Measurements from ENCODE around the gene ZNF823. TPM values are rescaled to one million over a fixed set of nuclear protein-coding genes. Genes with fewer than 3 reads are reported as not detected.
"Not testable (repeated sequence)": the region's sequence is repeated elsewhere in the genome, so short reads cannot be mapped to it uniquely, and the experiment has no call there.

The ZNF823 gene
- polyA plus RNA-seq, 3 donors from 2014 or later: 1.7 to 5.0 (median 2.4) TPM

DNA sequence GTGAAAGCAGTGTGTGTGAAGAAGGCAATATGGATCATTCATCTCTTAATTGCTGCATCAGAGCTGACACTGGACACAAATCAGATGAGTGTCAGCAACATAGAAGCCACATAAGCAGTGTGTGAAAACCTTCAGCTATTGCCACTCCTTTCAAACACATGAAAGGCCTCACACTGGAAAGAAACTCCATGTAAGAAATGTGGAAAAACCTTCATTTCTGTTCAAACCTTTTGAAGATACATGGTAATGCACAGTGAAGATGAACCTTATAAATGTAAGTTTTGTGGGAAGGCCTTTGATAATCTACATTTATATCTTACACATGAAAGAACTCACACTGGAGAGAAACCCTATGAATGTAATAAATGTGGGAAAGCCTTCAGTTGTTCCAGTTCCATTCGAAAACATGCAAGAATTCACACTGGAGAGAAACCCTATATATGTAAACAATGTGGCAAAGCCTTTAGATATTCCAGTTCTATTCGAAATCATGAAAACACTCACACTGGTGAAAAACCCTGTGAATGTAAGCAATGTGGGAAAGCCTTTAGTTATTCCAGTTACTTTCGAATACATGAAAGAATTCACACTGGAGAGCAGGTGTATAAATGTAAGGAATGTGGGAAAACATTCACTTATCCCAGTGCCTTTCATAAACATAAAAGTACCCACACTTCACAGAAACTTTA, 53.6 kb downstream of the ZNF823 start:
- Mint-ChIP-seq H3K27me3 (ENCODE audit: low read depth in 3 of 3) (peaks cover 0 to 2% (median 0%) of the 10 kb centered on the region in 3 donors), H3K27ac (no peak overlapping the region), H3K4me3 (no peak overlapping the region), H3K9me3 (peaks cover 8 to 39% (median 23%) of the 10 kb centered on the region in 6 donors), H3K4me1 (no peaks in the 10 kb centered on the region), H3K36me3 (peaks cover 5 to 12% (median 11%) of the 10 kb centered on the region in 3 donors)
- DNase-seq: no peak

- H3K4me1 Mint-ChIP-seq: no peaks in the 10 kb centered on the region
- no peak for DNase-seq
- H3K4me3 Mint-ChIP-seq: no peak overlapping the region
- H3K9me3 Mint-ChIP-seq: peaks cover 11 to 38% (median 23%) of the 10 kb centered on the region in 6 donors
- peaks cover 2 to 11% (median 4%) of the 10 kb centered on the region in 3 donors for H3K27me3 Mint-ChIP-seq (ENCODE audit: low read depth in 3 of 3)
- no peak overlapping the region for H3K27ac Mint-ChIP-seq
- peaks cover 5 to 11% (median 6%) of the 10 kb centered on the region in 3 donors for H3K36me3 Mint-ChIP-seq
Observed at GRCh38 chr19:11680689-11681302, 58.0 kb downstream of the ZNF823 start.

DNA sequence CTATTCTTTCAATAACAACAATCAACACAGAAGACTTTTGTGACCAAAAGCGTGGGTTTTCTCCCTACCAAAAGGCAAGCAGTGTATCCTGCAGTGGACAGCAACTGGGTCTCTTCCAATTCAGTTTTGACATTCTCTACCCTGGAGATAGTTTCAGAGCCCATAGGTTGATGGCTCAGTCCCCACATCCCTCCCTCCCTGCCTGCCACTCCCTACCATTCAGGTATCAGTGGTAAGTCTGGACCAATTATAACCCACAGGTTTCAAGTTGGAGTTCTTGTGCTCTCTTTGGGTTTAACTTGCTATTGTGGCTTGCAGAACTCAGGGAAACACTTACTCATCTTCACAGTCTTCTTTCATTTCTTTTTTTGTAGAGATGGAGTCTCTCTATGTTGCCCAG, 60.2 kb downstream of the ZNF823 start:
- Mint-ChIP-seq H3K27me3 (ENCODE audit: low read depth in 3 of 3) (peaks cover 2 to 16% (median 5%) of the 10 kb centered on the region in 3 donors), H3K36me3 (peaks cover 0 to 3% (median 0%) of the 10 kb centered on the region in 3 donors), H3K4me1 (peaks cover 5 to 6% of the 10 kb centered on the region in 2 donors), H3K27ac (no peak overlapping the region), H3K9me3 (peaks cover 4 to 24% (median 14%) of the 10 kb centered on the region in 6 donors), H3K4me3 (no peak overlapping the region)
- no peak for DNase-seq

DNA sequence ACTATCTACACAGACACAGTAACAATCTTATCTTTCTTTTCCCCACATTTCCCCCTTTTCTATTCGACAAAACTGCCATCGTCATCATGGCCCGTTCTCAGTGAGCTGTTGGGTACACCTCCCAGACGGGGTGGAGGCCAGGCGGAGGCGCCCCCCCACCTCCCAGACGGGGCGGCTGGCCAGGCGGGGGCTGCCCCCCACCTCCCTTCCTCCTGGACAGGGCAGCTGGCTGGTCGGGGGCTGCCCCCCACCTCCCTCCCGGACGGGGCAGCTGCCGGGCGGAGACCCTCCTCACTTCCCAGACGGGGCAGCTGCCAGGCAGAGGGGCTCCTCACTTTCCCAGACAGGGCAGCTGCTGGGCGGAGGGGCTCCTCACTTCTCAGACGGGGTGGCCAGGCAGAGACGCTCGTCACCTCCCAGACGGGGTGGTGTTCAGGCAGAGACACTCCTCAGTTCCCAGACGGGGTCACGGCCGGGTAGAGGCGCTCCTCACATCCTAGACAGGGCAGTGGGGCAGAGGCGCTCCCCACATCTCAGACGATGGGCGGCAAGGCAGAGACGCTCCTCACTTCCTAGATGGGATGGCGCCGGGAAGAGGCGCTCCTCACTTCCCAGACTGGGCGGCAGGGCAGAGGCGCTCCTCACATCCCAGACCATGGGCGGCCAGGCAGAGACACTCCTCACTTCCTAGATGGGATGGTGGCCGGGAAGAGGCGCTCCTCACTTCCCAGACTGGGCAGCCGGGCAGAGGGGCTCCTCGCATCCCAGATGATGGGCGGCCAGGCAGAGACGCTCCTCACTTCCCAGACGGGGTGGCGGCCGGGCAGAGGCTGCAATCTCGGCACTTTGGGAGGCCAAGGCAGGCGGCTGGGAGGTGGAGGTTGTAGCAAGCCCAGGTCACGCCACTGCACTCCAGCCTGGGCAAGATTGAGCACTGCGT, 61.8 kb downstream of the ZNF823 start:
- not testable (repeated sequence) for H3K36me3 Mint-ChIP-seq, H3K4me1 Mint-ChIP-seq, DNase-seq, H3K4me3 Mint-ChIP-seq
- Mint-ChIP-seq H3K27me3 (ENCODE audit: low read depth in 3 of 3) (peaks cover 2 to 21% (median 7%) of the 10 kb centered on the region in 3 donors), H3K27ac (peak overlapping the region in 1 of 6 donors; percentile 12), H3K9me3 (peaks cover 3 to 18% (median 14%) of the 10 kb centered on the region in 6 donors)

DNA sequence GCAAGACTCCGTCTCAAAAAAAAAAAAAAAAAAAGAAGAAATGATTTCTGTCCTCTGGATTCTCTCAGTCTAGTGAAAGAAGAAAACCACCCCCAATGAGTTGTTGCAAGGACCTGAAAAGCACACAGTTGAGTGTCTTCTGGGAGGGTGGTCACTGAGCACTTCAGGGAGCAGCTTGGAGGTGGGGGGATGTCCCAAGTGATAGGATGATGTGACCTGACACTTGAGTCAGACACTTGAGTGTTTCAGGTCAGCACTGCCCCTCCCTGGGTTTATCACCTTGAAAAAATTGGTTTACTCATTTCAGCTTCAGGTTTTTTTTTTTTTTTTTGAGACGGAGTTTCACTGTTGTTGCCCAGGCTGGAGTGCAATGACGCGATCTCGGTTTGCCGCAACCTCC, 63.2 kb downstream of the ZNF823 start:
- Mint-ChIP-seq H3K36me3 (no peaks in the 10 kb centered on the region), H3K9me3 (peaks cover 3 to 8% (median 6%) of the 10 kb centered on the region in 6 donors), H3K4me3 (no peak overlapping the region), H3K27ac (no peak overlapping the region), H3K4me1 (peaks cover 5 to 8% of the 10 kb centered on the region in 2 donors), H3K27me3 (ENCODE audit: low read depth in 3 of 3) (peaks cover 2 to 21% (median 7%) of the 10 kb centered on the region in 3 donors)
- no peak for DNase-seq

- Mint-ChIP-seq H3K4me3 (peak overlapping the region; percentile 21 to 81 (median 48)), H3K27ac (no peak overlapping the region), H3K27me3 (ENCODE audit: low read depth in 3 of 3) (peaks cover 2 to 19% (median 7%) of the 10 kb centered on the region in 3 donors), H3K4me1 (peaks cover 5 to 8% of the 10 kb centered on the region in 2 donors), H3K9me3 (no peaks in the 10 kb centered on the region), H3K36me3 (no peaks in the 10 kb centered on the region)
- DNase-seq: no peak
Observed at GRCh38 chr19:11674067-11674492, 64.7 kb downstream of the ZNF823 start.

DNA sequence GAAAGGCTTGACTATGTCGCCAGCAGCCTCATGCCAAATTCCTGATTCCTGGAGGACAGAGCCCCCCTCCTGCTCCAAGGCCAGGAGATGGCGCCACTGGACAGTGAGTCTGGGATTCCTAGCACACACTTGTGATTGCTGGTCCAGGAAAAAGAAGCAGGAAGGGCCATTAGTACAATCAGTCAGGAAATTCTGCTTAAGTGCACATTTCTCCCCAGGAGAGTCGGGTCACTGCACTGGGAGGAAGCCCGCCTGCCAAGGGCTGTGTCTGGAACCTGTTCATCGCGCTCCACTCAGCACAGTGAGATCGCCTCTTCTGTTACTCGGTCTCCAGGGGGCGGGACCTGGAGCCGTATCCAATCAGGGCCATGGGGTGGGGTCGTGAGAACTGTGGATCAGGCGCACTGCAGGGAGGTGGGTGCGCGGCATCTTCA, 65.1 kb downstream of the ZNF823 start:
- Mint-ChIP-seq H3K9me3 (no peaks in the 10 kb centered on the region), H3K4me3 (peak overlapping the region; percentile 21 to 81 (median 48)), H3K4me1 (peaks cover 5 to 8% of the 10 kb centered on the region in 2 donors), H3K36me3 (no peaks in the 10 kb centered on the region), H3K27me3 (ENCODE audit: low read depth in 3 of 3) (peaks cover under 1 to 16% (median 7%) of the 10 kb centered on the region in 3 donors), H3K27ac (no peak overlapping the region)
- DNase-seq: no peak

Other genes with a start within 250 kb of the ZNF823 start
- 1 to 10 TPM in 2 of 3 donors, under 1 TPM in 1; 0.78 to 3.3 (median 1.1) TPM for gene ZNF653, start 233.1 kb downstream of the ZNF823 start, polyA plus RNA-seq
- gene ECSIT, start 209.8 kb downstream of the ZNF823 start, polyA plus RNA-seq: 10 to 100 TPM; 25.6 to 29.4 (median 26.2) TPM
- gene CNN1, start 200.1 kb downstream of the ZNF823 start, polyA plus RNA-seq: not detected
- 100 to 1,000 TPM in 1 of 3 donors, 10 to 100 TPM in 2; 88.4 to 102 (median 98.3) TPM for gene ELOF1, start 179.7 kb downstream of the ZNF823 start, polyA plus RNA-seq
- 10 to 100 TPM; 10.9 to 14.0 (median 13.9) TPM for gene ACP5, start 161.3 kb downstream of the ZNF823 start, polyA plus RNA-seq
- gene ZNF627, start 141.5 kb downstream of the ZNF823 start, polyA plus RNA-seq: 1 to 10 TPM; 6.1 to 9.6 (median 6.9) TPM
- 1 to 10 TPM in 2 of 3 donors, under 1 TPM in 1; 0.14 to 7.9 (median 5.2) TPM for gene ZNF441, start 28.1 kb upstream of the ZNF823 start, polyA plus RNA-seq
- 1 to 10 TPM in 1 of 3 donors, not detected in 2; 1.1 TPM for gene ZNF491, start 59.6 kb upstream of the ZNF823 start, polyA plus RNA-seq
- 1 to 10 TPM in 2 of 3 donors, under 1 TPM in 1; 0.34 to 4.5 (median 2.4) TPM for gene ZNF440, start 75.3 kb upstream of the ZNF823 start, polyA plus RNA-seq
- gene ZNF439, start 109.8 kb upstream of the ZNF823 start, polyA plus RNA-seq: 1 to 10 TPM in 2 of 3 donors, not detected in 1; 2.0 to 2.7 TPM
- gene ZNF69, start 148.8 kb upstream of the ZNF823 start, polyA plus RNA-seq: 1 to 10 TPM in 2 of 3 donors, not detected in 1; 2.4 to 3.3 TPM
- gene ZNF700, start 186.2 kb upstream of the ZNF823 start, polyA plus RNA-seq: 1 to 10 TPM; 1.3 to 3.0 (median 2.4) TPM
- 1 to 10 TPM in 2 of 3 donors, under 1 TPM in 1; 0.91 to 5.3 (median 2.9) TPM for gene ZNF763, start 226.1 kb upstream of the ZNF823 start, polyA plus RNA-seq

Measured in immature natural killer cell (primary cell).